ENCODE results near the gene GRM7. TPM values are rescaled to one million over a fixed set of nuclear protein-coding genes. Genes with fewer than 3 reads are reported as not detected.
A peak's percentile ranks its signal among the peaks of the same experiment; 100 is the strongest.

The GRM7 gene
- total and polyA plus RNA-seq, 2 experiments from 2014 or later = 0.62 to 1.7 TPM

- no peaks in the 10 kb centered on the region for H3K36me3 ChIP-seq
- H3K4me1 ChIP-seq (ENCODE audit: low read depth) = no peaks in the 10 kb centered on the region
- no peak overlapping the region for H3K27ac ChIP-seq
- TF ChIP-seq CTCF (IDR thresholded peaks at IDR 0.05; ENCODE audit: low read depth, low read length) = no peak
- DNase-seq (ENCODE audit: low read depth in 1 of 2, low spot score in 1 of 2) = no peak
- no peaks in the 10 kb centered on the region for H3K9me3 ChIP-seq (ENCODE audit: low read depth)
- no peak overlapping the region for H3K4me3 ChIP-seq
- H3K27me3 ChIP-seq = peaks cover 51% of the 10 kb centered on the region
These were observed 6.7 kb upstream of the GRM7 start for GRCh38 chr3:6854184-6854583.

- no peak overlapping the region for H3K4me3 ChIP-seq
- H3K9me3 ChIP-seq (ENCODE audit: low read depth) = no peaks in the 10 kb centered on the region
- TF ChIP-seq CTCF (IDR thresholded peaks at IDR 0.05; ENCODE audit: low read depth, low read length) = no peak
- H3K4me1 ChIP-seq (ENCODE audit: low read depth) = no peaks in the 10 kb centered on the region
- H3K36me3 ChIP-seq = no peaks in the 10 kb centered on the region
- no peak for DNase-seq (ENCODE audit: low read depth in 1 of 2, low spot score in 1 of 2)
- no peak overlapping the region for H3K27ac ChIP-seq
- H3K27me3 ChIP-seq = peaks cover 84% of the 10 kb centered on the region
These were observed 3.4 kb upstream of the GRM7 start for GRCh38 chr3:6857510-6857909.

- peaks cover 98% of the 10 kb centered on the region for H3K27me3 ChIP-seq
- H3K27ac ChIP-seq = no peak overlapping the region
- H3K9me3 ChIP-seq (ENCODE audit: low read depth) = no peaks in the 10 kb centered on the region
- H3K36me3 ChIP-seq = no peaks in the 10 kb centered on the region
- H3K4me1 ChIP-seq (ENCODE audit: low read depth) = no peaks in the 10 kb centered on the region
- no peak for TF ChIP-seq CTCF (IDR thresholded peaks at IDR 0.05; ENCODE audit: low read depth, low read length)
- H3K4me3 ChIP-seq = peak overlapping the region; percentile 42
- no peak for DNase-seq (ENCODE audit: low read depth in 1 of 2, low spot score in 1 of 2)
These were observed 564 bp upstream of the GRM7 start for GRCh38 chr3:6860149-6860953.

GRCh38 chr3:6861625-6862000 lies 698 bp downstream of the GRM7 start:
- H3K36me3 ChIP-seq = no peaks in the 10 kb centered on the region
- TF ChIP-seq CTCF (IDR thresholded peaks at IDR 0.05; ENCODE audit: low read depth, low read length) = no peak
- peaks cover 100% of the 10 kb centered on the region for H3K27me3 ChIP-seq
- peak overlapping the region; percentile 42 for H3K4me3 ChIP-seq
- no peak overlapping the region for H3K27ac ChIP-seq
- no peak for DNase-seq (ENCODE audit: low read depth in 1 of 2, low spot score in 1 of 2)
- no peaks in the 10 kb centered on the region for H3K4me1 ChIP-seq (ENCODE audit: low read depth)
- no peaks in the 10 kb centered on the region for H3K9me3 ChIP-seq (ENCODE audit: low read depth)

GRCh38 chr3:6862041-6862879 lies 1.3 kb downstream of the GRM7 start:
- DNase-seq (ENCODE audit: low read depth in 1 of 2, low spot score in 1 of 2) = no peak
- no peak for TF ChIP-seq CTCF (IDR thresholded peaks at IDR 0.05; ENCODE audit: low read depth, low read length)
- Histone ChIP-seq H3K27ac (no peak overlapping the region), H3K4me1 (ENCODE audit: low read depth) (no peaks in the 10 kb centered on the region), H3K9me3 (ENCODE audit: low read depth) (no peaks in the 10 kb centered on the region), H3K27me3 (peaks cover 100% of the 10 kb centered on the region), H3K36me3 (no peaks in the 10 kb centered on the region), H3K4me3 (no peak overlapping the region)
